AML-193 (cell line): ENCODE measurements around the gene SYNC.
"Not testable (repeated sequence)": the region's sequence is repeated elsewhere in the genome, so short reads cannot be mapped to it uniquely, and the experiment has no call there.

Experiments
- DNase-seq, 2 experiments: peaks; one replicate each; lab custom pipeline; 2025; lab: John Stamatoyannopoulos, UW

The SYNC gene

GRCh38 chr1:32693455-32694174 lies 9.0 kb downstream of the SYNC start:
- no peak for DNase-seq

DNA sequence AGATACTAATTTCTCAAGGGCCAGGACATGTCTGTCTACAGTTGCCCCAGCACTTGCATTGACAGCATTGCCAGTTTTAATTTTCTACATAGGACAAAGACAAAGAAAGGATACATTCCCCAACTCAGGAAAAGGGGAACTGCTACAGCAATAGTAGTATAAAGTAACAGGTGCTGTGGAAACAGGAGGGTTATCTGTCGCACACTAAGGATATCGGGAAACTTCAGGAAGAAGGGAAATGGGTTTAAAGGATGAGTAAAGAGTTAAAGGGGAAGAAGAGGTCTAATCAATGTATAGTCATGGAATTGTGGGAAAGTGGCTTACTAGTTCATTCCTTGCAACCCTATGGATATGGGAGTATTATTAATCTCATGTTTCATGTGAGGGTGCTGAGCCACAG lies 16.2 kb downstream of the SYNC start:
- DNase-seq, result no peak

DNA sequence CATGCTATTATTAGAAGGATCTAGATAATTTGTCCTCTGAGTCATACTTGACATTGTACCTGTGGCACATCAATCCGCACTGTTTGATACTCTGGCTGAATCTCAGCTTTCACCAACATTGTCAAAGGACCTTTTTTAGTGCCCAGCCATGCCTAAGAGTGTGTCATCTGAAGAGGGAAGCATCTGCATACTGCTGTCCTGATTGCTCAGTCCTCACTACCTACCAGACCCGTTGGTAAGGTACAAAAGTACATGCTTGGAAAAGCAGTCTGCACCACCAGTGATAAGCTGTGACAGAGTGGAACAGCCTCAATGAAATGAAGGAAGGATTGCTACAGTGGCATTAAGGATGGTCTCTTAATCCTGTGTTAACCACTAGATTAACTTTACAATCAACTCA lies 17.1 kb downstream of the SYNC start:
- no peak for DNase-seq

DNA sequence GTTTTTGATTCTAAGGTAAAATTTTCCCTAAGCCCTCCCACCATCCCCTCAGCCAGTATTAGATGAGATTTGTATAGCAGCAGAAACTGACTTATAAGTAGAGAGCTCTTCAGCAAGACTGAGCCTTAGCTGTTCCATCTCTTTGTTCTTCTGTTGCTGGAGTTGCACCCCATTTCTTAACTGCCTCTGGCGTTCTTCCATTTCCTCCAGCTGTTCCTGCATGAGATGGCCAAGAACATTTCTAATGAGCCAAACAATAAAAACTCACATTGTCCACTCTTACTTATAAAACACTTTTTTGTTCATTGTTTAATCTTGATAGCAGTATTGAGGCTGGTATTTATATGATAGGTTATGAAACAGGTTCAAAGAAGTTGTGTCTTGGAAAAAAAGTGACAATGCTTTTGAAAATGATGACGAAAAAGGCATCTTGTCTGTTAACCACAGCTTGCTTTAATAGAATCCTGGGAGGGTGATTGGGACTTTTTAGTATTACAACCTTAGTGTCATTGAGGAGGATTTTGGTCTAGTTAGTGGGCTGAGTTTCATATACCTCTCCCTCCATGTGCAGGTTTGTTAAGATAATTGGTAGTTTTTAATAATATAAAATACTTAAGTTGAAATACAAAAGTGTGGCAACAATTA lies 18.3 kb downstream of the SYNC start:
- DNase-seq, result no peak

DNA sequence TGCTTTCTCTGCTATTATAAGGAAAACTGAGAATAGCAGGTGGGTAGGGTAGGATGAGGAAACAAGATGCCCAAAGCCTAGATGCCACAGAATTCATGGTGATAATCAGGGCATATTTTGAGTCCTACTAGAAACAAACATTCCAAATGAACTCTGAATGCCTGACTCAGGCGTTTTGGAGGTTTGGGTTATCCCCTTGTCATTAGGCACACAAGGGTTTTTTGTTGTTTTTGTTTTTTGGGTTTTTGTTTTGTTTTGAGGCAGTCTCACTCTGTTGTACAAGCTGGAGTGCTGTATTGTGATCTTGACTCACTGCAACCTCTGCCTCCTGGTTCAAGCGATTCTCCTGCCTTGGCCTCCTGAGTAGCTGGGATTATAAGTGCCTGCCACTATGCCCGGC lies 19.2 kb downstream of the SYNC start:
- no peak for DNase-seq

GRCh38 chr1:32681999-32682398 lies 20.6 kb downstream of the SYNC start:
- DNase-seq, result no peak

- DNase-seq, result no peak
These were observed 21.1 kb downstream of the SYNC start for GRCh38 chr1:32681509-32681908.

GRCh38 chr1:32680642-32681041 lies 21.9 kb downstream of the SYNC start:
- no peak for DNase-seq

DNA sequence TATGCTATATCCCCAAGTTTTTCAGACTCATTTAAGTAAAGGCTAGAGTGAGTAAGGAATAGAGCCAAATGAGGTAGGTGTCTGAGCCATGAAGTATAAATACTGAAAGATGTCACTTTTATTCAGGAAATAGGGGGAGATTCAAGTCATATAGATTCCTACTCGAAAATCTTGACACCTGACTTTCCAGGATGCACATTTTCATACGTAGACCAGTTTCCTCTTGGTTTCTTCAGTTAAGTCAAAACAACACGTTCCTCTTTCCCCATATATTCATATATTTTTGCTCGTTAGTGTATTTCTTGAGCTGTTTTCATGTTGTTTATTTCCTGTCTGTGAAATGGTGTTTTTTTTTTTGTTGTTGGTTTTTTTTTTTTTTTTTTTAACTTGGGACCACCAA lies 22.6 kb downstream of the SYNC start:
- not testable (repeated sequence) for DNase-seq

GRCh38 chr1:32676945-32677344 lies 25.6 kb downstream of the SYNC start:
- DNase-seq, result no peak

GRCh38 chr1:32668716-32669115 lies 33.9 kb downstream of the SYNC start:
- DNase-seq, result not testable (repeated sequence)

DNA sequence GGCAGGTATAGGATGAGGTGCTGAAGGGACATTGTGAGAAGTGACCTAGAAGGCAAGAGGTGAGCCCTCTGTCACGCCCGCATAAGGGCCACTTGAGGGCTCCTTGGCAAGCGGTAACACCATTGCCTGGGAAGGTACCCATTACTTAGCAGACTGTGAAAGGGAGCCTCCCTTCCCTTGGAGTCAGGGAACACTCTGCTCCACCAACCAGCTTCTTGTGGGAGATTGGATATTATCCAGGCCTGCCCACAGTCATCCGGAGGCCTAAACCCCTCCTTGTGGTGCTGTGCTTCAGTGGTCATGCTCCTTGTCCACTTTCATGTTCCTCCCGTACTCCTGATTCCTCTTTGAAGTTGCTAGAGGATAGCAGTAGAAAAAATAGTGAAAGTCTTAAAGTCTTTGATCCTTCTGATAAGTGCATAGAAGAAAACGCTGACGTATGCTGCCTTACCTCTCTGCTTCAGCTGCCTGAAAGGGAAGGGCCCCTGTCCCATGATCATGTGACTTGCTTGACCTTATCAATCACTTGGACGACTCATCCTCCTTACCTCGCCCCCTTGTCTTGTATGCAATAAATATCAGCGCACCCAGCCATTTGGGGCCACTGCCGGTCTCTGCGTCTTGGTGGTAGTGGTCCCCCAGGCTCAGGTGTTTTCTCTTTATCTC lies 35.5 kb downstream of the SYNC start:
- no peak for DNase-seq

DNA sequence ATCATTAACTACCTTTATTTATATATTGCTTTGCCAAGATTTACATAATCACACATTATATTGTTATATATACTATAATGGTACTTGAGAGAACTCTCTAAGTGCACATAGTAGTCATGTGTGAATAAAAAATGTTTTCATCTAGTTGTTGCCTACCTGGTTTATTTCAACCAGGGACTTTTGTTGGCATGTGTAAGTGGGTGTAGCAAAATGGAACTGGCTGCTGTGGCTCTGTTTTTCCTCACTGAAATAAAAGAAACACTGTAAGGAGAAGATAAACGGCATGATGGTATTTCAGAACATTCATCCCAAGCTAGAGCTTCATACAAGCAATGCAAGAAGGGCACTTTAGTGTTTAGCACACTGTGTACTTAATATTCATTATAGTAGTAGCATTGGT lies 36.7 kb downstream of the SYNC start:
- DNase-seq, result no peak

- DNase-seq, result no peak
These were observed 43.0 kb downstream of the SYNC start for GRCh38 chr1:32659581-32659980.

GRCh38 chr1:32652244-32652962 lies 50.2 kb downstream of the SYNC start:
- no peak for DNase-seq

- DNase-seq, result peak in 1 of 2 experiments; percentile 56
These were observed 51.0 kb downstream of the SYNC start for GRCh38 chr1:32651461-32652073.

GRCh38 chr1:32650752-32651460 lies 51.7 kb downstream of the SYNC start, which contains the start of gene RBBP4:
Gene RBBP4, plus strand, starts transcription at chr1:32651208. Its CDS starts 99 bp downstream, at chr1:32651307.
- DNase-seq, result peak; percentile 95 to 96

DNA sequence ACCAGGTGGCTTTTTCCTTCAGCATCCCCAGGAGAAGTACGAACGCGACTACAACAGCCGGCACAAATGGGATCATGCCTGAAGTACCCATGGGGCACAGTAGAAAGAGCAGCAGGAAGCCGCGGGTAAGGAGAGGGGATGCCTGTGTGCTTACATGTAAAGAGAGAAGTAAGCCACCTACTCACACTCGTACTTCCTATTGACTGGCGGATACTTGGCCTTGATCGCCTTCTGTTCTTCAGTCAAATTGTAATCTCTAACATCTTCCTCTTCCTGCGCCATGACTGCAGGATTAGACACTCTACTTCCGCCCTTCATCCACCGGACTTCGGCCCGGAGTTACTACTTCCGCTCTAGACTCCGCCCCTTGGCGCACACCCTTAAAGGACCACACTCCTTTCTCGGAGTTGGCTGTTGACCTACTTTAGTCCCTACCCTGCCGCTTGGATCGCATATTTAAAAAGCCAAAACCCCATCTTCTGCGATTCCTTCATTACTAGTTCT lies 52.3 kb downstream of the SYNC start, which contains the start of gene ZBTB8OS:
ZBTB8OS (minus strand) TSS at position 303 of the 504 bp plus-strand sequence; CDS start at position 282, 21 bp downstream.
- peak; percentile 95 to 96 for DNase-seq

DNA sequence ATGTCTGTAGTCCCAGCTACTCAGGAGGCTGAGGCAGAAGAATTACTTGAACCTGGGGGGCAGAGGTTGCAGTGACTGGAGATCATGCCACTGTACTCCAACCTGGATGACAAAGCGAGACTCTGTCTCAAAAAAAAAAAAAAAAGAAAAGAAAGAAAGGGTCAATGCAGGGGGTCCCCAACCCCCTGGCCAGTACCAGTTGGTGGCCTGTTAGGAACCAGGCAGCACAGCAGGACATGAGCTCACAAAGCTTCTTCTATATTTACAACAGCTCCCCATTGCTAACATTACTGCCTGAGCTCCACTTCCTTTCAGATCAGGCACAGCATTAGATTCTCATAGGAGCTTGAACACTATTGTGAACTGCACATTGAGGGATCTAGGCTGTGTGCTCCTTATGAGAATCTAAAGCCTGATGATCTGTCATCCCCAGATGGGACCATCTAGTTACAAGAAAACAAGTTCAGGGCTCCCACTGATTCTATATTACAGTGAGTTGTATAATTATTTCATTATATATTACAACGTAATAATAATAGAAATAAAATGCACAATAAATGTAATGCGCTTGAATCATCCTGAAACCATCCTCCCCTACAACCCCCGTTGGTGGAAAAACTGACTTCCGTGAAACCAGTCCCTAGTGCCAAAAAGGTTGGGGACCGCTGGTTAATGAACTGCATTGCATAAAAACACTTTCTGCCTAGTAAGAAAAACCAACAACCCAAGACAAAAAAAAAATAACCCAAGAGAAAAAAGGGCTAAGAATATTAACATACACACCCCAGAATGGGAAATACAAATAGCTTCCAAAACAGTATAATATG lies 55.0 kb downstream of the SYNC start:
- DNase-seq, result no peak

DNA sequence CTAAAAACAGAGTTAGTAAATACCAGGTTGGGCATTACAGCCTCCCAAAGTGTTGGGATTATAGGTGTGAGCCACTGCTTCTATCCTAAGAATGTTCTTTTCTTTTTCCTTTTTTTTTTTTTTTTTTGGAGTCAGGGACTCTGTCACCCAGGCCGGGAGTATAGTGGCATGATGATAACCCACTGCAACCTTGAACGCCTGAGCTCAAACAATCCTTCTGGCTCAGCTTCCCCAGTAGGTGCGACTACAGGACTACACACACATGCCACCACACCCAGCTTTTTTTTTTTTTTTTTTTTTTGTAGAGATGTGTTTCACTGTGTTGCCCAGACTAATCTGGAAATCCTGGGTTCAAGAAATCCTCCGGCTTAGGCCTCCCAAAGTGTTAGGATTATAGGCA lies 58.1 kb downstream of the SYNC start:
- no peak for DNase-seq
